Rectal smooth muscle tissue (tissue), 1 donor: ENCODE results near the gene GAL3ST3.
A peak's percentile ranks its signal among the peaks of the same experiment; 100 is the strongest.

Source experiments
- H3K27ac ChIP-seq: one replicate; pipeline ENCODE4 v1.7.0; 2013; ENCODE audit warnings: low read depth, low read length, inconsistent platforms
- H3K27me3 ChIP-seq: one replicate; pipeline ENCODE4 v1.7.0; 2013; ENCODE audit warnings: low read length; ENCODE audit not compliant: control insufficient read depth, insufficient read depth
- H3K36me3 ChIP-seq: one replicate; pipeline ENCODE4 v1.7.0; 2013; ENCODE audit warnings: low read length; ENCODE audit not compliant: control insufficient read depth, insufficient read depth
- H3K4me1 ChIP-seq: one replicate; pipeline ENCODE4 v1.7.0; 2013; ENCODE audit warnings: low read length; ENCODE audit not compliant: control insufficient read depth, insufficient read depth
- H3K4me3 ChIP-seq: one replicate; pipeline ENCODE4 v1.7.0; 2013; ENCODE audit warnings: low read length
- H3K9ac ChIP-seq: one replicate; pipeline ENCODE4 v1.7.0; 2013; ENCODE audit warnings: low read length

The GAL3ST3 gene

DNA sequence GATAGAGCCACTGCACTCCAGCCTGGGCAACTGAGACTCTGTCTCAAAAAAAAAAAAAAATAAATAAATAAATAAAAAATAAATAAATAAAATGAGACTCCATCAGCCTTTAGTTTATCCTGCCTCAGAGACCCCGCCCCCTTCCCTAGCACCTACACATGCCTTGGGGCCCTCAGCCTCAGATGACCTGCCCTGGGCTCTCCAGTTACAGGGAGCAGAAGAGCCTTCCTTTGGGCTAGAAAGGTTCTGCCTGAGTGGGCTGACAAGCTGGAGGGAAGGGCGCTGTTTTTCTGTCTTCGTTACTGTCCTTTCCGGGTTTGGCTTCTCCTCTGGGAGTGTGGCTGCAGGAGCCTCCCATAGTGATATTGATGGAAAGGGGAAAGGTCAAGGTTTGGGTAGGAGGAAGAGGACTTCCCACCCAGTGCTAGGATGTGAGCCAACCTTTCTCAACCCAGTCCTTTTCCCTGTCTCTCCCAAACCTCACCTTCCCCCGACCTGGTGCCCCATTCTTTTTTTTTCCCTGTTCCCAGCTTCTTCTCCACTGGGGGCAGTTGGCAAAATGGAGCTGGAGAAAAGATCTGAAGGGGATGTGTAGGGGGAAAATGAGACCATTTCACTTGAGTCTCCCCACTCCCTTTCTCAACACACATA is 1.7 kb upstream of the GAL3ST3 start:
- Histone ChIP-seq H3K27ac (no peak overlapping the region), H3K9ac (no peak overlapping the region), H3K27me3 (peaks cover 6% of the 10 kb centered on the region), H3K4me3 (peak overlapping the region; percentile 68), H3K4me1 (peaks cover 13% of the 10 kb centered on the region), H3K36me3 (peaks cover 7% of the 10 kb centered on the region)

DNA sequence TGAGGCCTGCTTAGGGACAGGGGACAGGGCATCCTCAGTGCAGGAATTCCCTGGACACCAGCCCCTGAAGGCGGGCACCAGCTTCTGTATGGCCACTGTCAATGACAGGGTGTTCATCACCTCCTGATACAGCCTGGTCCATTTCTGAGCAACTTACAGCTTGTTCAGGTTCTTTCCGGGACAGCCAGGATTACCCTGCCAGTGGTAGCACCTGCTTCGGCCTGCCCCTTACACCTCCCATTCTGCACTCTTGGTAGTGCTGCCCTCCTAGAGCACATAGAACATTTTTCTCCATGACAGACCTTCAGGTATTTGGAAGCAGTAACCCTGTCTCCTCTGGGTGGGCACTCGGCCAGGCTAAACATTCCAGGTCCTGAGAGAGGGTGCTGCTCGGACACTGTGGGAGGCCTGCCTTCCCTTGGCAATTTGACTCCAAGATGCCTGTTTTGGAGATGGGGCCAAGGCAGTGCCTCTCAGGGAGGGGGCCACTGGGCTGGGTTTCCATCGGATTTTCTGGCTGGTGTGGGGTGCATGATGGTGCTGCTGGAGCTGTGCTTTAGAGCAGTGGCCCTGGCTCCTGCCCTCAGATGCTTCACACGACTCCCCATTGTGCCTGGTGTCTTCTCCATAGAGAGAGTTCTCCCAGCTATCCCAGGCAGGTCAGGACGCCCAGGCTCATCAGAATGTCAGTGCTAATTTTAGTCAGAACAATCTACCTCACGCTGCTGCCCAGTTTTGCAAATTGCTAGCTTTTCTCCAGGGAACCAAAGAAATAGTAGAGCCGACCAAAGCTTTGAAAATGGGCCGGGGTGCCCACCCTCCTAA is 1.2 kb downstream of the GAL3ST3 start:
- peaks cover 6% of the 10 kb centered on the region for H3K27me3 ChIP-seq
- no peak overlapping the region for H3K4me3 ChIP-seq
- H3K36me3 ChIP-seq, result no peaks in the 10 kb centered on the region
- no peak overlapping the region for H3K9ac ChIP-seq
- no peak overlapping the region for H3K27ac ChIP-seq
- H3K4me1 ChIP-seq, result peaks cover 4% of the 10 kb centered on the region

- H3K27me3 ChIP-seq, result peaks cover 6% of the 10 kb centered on the region
- H3K4me3 ChIP-seq, result no peak overlapping the region
- H3K27ac ChIP-seq, result no peak overlapping the region
- H3K4me1 ChIP-seq, result peaks cover 4% of the 10 kb centered on the region
- H3K36me3 ChIP-seq, result no peaks in the 10 kb centered on the region
- H3K9ac ChIP-seq, result no peak overlapping the region
Observed at GRCh38 chr11:66046901-66047300, 2.1 kb downstream of the GAL3ST3 start.

GRCh38 chr11:66045177-66045639 is 3.8 kb downstream of the GAL3ST3 start:
- no peak overlapping the region for H3K9ac ChIP-seq
- no peaks in the 10 kb centered on the region for H3K4me1 ChIP-seq
- H3K27me3 ChIP-seq, result peaks cover 6% of the 10 kb centered on the region
- H3K36me3 ChIP-seq, result no peaks in the 10 kb centered on the region
- H3K4me3 ChIP-seq, result no peak overlapping the region
- H3K27ac ChIP-seq, result no peak overlapping the region

GRCh38 chr11:66044757-66045156 is 4.2 kb downstream of the GAL3ST3 start:
- peaks cover 6% of the 10 kb centered on the region for H3K27me3 ChIP-seq
- no peaks in the 10 kb centered on the region for H3K4me1 ChIP-seq
- no peak overlapping the region for H3K4me3 ChIP-seq
- H3K27ac ChIP-seq, result no peak overlapping the region
- H3K36me3 ChIP-seq, result no peaks in the 10 kb centered on the region
- H3K9ac ChIP-seq, result no peak overlapping the region

DNA sequence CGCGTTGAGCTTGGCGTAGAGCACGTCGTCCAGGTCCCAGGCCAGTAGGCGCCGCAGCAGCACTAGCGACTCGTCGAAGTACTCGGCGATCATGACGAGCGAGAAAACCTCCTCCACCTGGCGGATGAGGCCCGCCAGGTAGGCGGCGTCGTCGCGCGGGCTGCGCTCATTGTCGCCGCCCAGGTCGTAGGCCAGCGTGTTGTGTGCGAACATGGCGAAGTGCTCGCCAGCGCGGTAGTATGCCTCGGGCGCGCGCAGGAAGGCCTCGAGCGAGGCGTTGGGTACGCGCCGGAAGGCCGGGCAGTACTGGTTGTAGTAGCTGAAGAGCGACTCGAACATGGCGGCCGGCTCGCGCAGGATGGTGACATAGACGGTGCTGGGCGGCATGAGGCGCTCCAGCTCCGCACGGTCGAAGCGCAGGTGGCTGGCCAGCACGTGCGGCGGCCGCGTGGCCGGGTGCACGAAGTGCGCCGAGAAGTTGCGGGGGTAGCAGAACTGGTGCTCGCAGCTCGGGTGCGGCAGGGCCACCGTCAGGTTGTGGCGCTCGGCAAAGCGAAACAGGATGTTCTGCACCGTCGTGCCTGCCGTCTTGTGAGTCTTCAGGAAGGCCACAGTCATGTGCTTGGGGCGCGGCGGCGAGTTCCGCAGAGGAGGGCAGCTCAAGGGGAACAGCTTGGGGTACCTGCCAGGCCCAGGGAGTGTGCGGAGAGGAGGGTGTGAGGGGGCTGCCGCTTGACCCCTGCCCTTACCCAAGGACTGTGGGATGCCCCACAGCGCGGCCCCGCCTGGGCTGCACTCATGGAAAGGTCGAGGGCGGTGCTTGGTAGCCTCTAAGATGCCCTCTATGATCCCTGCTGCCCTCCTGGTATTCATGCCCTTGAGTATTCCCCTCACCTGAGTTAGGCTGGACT is 5.7 kb downstream of the GAL3ST3 start:
- H3K27me3 ChIP-seq, result no peaks in the 10 kb centered on the region
- no peak overlapping the region for H3K4me3 ChIP-seq
- H3K9ac ChIP-seq, result no peak overlapping the region
- H3K27ac ChIP-seq, result no peak overlapping the region
- no peaks in the 10 kb centered on the region for H3K36me3 ChIP-seq
- no peaks in the 10 kb centered on the region for H3K4me1 ChIP-seq

DNA sequence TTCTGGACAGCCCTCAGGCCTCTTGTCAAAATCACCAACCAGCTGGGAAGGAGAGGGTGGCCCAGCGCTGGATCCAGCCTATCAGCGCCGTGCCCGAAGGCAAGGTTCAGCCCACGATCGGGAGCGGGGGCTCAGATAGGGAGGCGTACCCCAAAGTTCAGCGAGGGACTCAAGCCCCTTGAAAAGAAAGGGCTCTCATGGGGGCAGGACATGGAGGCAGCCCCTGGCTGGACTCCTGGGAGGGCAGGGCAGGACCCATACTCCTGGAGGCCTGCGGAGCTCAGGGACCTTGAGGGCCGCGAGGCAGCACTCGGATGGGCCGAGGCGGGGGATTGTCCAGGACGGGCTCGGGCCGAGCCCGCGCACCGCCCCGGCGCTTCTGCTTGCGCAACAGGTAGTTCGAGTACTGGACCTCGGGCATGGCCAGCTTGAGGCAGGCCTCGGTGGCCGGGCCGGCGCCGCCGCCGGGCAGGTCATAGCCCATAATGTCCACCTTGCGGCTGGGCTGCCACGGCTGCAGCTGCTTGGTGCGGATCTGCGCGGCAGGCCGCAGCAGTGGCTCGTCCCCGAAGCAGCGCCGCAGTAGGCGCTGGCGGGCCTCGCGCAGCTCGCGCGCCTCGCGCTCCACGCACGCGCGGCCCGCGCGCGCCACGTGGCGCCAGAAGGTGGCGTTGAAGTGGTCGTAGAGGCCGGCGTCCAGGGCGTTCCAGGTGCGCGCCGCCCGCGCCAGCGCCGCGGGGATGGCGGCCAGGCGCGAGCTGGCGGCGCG is 6.5 kb downstream of the GAL3ST3 start:
- Histone ChIP-seq H3K4me3 (no peak overlapping the region), H3K27me3 (no peaks in the 10 kb centered on the region), H3K4me1 (no peaks in the 10 kb centered on the region), H3K9ac (no peak overlapping the region), H3K27ac (no peak overlapping the region), H3K36me3 (no peaks in the 10 kb centered on the region)

GRCh38 chr11:66039765-66040164 is 9.2 kb downstream of the GAL3ST3 start:
- no peak overlapping the region for H3K9ac ChIP-seq
- H3K27ac ChIP-seq, result no peak overlapping the region
- H3K36me3 ChIP-seq, result no peaks in the 10 kb centered on the region
- H3K4me3 ChIP-seq, result no peak overlapping the region
- H3K27me3 ChIP-seq, result no peaks in the 10 kb centered on the region
- no peaks in the 10 kb centered on the region for H3K4me1 ChIP-seq

- Histone ChIP-seq H3K9ac (no peak overlapping the region), H3K36me3 (no peaks in the 10 kb centered on the region), H3K27ac (no peak overlapping the region), H3K4me3 (no peak overlapping the region), H3K27me3 (no peaks in the 10 kb centered on the region), H3K4me1 (no peaks in the 10 kb centered on the region)
Observed at GRCh38 chr11:66037327-66037726, 11.6 kb downstream of the GAL3ST3 start.

GRCh38 chr11:66036334-66036710 is 12.6 kb downstream of the GAL3ST3 start:
- H3K36me3 ChIP-seq, result no peaks in the 10 kb centered on the region
- H3K9ac ChIP-seq, result no peak overlapping the region
- no peaks in the 10 kb centered on the region for H3K27me3 ChIP-seq
- no peak overlapping the region for H3K4me3 ChIP-seq
- H3K4me1 ChIP-seq, result no peaks in the 10 kb centered on the region
- H3K27ac ChIP-seq, result no peak overlapping the region

DNA sequence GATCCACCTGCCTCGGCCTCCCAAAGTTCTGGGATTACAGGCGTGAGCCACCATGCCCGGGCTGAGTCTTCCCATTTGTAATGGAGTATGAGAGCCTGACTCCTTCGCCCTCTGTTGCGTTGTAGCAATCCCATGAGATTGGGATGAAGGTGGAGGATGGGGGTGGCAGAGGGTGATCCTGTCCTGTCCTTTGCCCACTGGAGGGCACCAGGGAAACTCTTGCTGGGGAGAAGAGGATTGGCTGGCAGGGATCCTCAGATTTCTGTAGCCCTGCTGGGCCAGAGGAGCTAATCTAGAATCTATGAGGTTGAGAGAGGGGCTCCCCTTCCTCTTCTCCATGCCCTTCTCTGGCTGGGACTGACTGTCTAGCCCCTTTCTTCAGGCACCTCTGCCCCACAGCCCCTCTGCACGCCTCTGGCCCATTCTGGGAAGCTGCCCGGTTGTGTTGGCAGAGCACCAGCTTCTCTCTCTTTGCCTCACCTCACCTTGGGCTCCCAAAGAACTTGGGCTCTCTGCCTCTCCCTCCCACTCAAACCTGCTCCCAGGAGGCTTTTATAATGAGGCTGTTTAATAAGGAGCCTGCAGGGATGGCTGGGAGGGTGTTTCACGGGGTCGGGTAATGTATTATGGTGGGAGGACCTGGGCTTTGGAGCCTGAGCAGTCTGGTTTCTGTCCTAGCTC is 13.2 kb downstream of the GAL3ST3 start:
- Histone ChIP-seq H3K27me3 (no peaks in the 10 kb centered on the region), H3K9ac (no peak overlapping the region), H3K27ac (no peak overlapping the region), H3K4me1 (no peaks in the 10 kb centered on the region), H3K36me3 (no peaks in the 10 kb centered on the region), H3K4me3 (no peak overlapping the region)
